ENCODE data around the gene MORC2. TPM values are rescaled to one million over a fixed set of nuclear protein-coding genes. Genes with fewer than 3 reads are reported as not detected.

MORC2 gene
- total and polyA plus RNA-seq, 4 donors: 4.2 to 12.0 (median 9.8) TPM

DNA sequence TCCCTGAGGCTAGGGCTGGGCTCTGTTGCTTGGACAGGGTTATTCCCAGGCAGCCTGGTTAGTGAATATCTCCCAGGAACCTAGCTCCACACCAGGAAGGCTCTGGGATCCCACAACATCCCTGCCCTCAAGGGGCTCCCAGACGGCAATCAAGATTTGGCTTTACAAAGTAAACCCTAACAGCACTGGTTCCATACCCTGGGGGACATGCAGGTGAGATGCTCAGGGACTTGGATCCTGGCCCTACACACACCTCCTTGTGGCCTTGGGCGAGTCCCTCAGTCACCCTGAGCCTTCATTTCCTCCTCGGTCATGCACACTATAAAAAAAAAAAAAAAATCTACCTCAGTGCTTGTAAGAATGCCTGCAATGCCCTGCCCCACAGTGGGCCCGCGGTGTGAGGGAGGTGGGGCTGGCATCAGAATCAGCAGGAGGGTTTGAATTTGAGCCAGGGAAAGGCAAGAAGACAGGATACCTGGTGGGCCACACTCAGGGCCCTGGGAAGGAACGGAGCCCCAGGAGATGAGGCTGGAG is 86.3 kb downstream of the MORC2 start:
- H3K9ac ChIP-seq (ENCODE audit: low read depth in 1 of 2, low read length in 2 of 2): no peak overlapping the region
- WGBS: 83% methylated on average over 6 of the region's 6 CpGs
- no peaks in the 10 kb centered on the region for H3K9me3 ChIP-seq (ENCODE audit: control insufficient read depth in 4 of 4, low read length in 3 of 4)
- H3K27ac ChIP-seq (ENCODE audit: low read depth in 1 of 2, low read length in 2 of 2): no peak overlapping the region
- H3K4me3 ChIP-seq (ENCODE audit: low read depth in 1 of 3, low read length in 3 of 3): no peak overlapping the region
- no peaks in the 10 kb centered on the region for H3K36me3 ChIP-seq (ENCODE audit: control insufficient read depth in 4 of 4, insufficient read depth in 3 of 4, low read depth in 1 of 4, low read length in 3 of 4)
- peaks cover 0 to 14% (median 9%) of the 10 kb centered on the region in 4 donors for H3K4me1 ChIP-seq (ENCODE audit: control insufficient read depth in 4 of 4, insufficient read depth in 4 of 4, low read length in 3 of 4)
- no peaks in the 10 kb centered on the region for H3K27me3 ChIP-seq (ENCODE audit: control insufficient read depth in 4 of 4, insufficient read depth in 4 of 4, low read length in 3 of 4)
- TF ChIP-seq FOXA2 (IDR thresholded peaks at IDR 0.05): no peak
- no peak for TF ChIP-seq HNF4G (IDR thresholded peaks at IDR 0.05)
- no peak for TF ChIP-seq MAX (IDR thresholded peaks at IDR 0.05)
- TF ChIP-seq JUND (IDR thresholded peaks at IDR 0.05): no peak
- no peak for TF ChIP-seq ATF3 (IDR thresholded peaks at IDR 0.05)
- no peak for TF ChIP-seq HNF4A (conservative IDR thresholded peaks at IDR 0.05)
- TF ChIP-seq EGR1 (IDR thresholded peaks at IDR 0.05; ENCODE audit: low read depth in 2 of 2): no peak
- DNase-seq (ENCODE audit: low spot score): no peak

GRCh38 chr22:30881361-30882183 is 87.0 kb downstream of the MORC2 start:
- TF ChIP-seq SP1 (IDR thresholded peaks at IDR 0.05) (peak; percentile 63), RXRA (IDR thresholded peaks at IDR 0.05) (peak in 1 of 2 donors; percentile 86), RAD21 (IDR thresholded peaks at IDR 0.05) (no peak), HNF4A (conservative IDR thresholded peaks at IDR 0.05) (peak; percentile 40 to 79), NR2F2 (IDR thresholded peaks at IDR 0.05) (no peak), FOXA2 (IDR thresholded peaks at IDR 0.05) (no peak), HNF4G (IDR thresholded peaks at IDR 0.05) (peak; percentile 30)
- TF ChIP-seq, protein P1, sequence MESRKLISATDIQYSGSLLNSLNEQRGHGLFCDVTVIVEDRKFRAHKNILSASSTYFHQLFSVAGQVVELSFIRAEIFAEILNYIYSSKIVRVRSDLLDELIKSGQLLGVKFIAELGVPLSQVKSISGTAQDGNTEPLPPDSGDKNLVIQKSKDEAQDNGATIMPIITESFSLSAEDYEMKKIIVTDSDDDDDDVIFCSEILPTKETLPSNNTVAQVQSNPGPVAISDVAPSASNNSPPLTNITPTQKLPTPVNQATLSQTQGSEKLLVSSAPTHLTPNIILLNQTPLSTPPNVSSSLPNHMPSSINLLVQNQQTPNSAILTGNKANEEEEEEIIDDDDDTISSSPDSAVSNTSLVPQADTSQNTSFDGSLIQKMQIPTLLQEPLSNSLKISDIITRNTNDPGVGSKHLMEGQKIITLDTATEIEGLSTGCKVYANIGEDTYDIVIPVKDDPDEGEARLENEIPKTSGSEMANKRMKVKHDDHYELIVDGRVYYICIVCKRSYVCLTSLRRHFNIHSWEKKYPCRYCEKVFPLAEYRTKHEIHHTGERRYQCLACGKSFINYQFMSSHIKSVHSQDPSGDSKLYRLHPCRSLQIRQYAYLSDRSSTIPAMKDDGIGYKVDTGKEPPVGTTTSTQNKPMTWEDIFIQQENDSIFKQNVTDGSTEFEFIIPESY (IDR thresholded peaks at IDR 0.05): no peak
- peak; percentile 90 for DNase-seq (ENCODE audit: low spot score)
- Histone ChIP-seq H3K36me3 (ENCODE audit: control insufficient read depth in 4 of 4, insufficient read depth in 3 of 4, low read depth in 1 of 4, low read length in 3 of 4) (no peaks in the 10 kb centered on the region), H3K4me3 (ENCODE audit: low read depth in 1 of 3, low read length in 3 of 3) (no peak overlapping the region), H3K27ac (ENCODE audit: low read depth in 1 of 2, low read length in 2 of 2) (no peak overlapping the region), H3K9me3 (ENCODE audit: control insufficient read depth in 4 of 4, low read length in 3 of 4) (no peaks in the 10 kb centered on the region), H3K9ac (ENCODE audit: low read depth in 1 of 2, low read length in 2 of 2) (no peak overlapping the region), H3K27me3 (ENCODE audit: control insufficient read depth in 4 of 4, insufficient read depth in 4 of 4, low read length in 3 of 4) (no peaks in the 10 kb centered on the region), H3K4me1 (ENCODE audit: control insufficient read depth in 4 of 4, insufficient read depth in 4 of 4, low read length in 3 of 4) (peaks cover 0 to 14% (median 9%) of the 10 kb centered on the region in 4 donors)
- 69% methylated on average over 14 of the region's 14 CpGs for whole genome bisulfite sequencing

GRCh38 chr22:30880847-30881246 is 87.7 kb downstream of the MORC2 start:
- no peaks in the 10 kb centered on the region for H3K27me3 ChIP-seq (ENCODE audit: control insufficient read depth in 4 of 4, insufficient read depth in 4 of 4, low read length in 3 of 4)
- no peak for TF ChIP-seq JUND (IDR thresholded peaks at IDR 0.05)
- H3K36me3 ChIP-seq (ENCODE audit: control insufficient read depth in 4 of 4, insufficient read depth in 3 of 4, low read depth in 1 of 4, low read length in 3 of 4): no peaks in the 10 kb centered on the region
- H3K9me3 ChIP-seq (ENCODE audit: control insufficient read depth in 4 of 4, low read length in 3 of 4): no peaks in the 10 kb centered on the region
- no peak for DNase-seq (ENCODE audit: low spot score)
- WGBS: 93% methylated on average over 5 of the region's 5 CpGs
- H3K9ac ChIP-seq (ENCODE audit: low read depth in 1 of 2, low read length in 2 of 2): no peak overlapping the region
- no peak overlapping the region for H3K4me3 ChIP-seq (ENCODE audit: low read depth in 1 of 3, low read length in 3 of 3)
- peaks cover 0 to 14% (median 9%) of the 10 kb centered on the region in 4 donors for H3K4me1 ChIP-seq (ENCODE audit: control insufficient read depth in 4 of 4, insufficient read depth in 4 of 4, low read length in 3 of 4)
- H3K27ac ChIP-seq (ENCODE audit: low read depth in 1 of 2, low read length in 2 of 2): no peak overlapping the region
